GM15510 (cell line): ENCODE results near the gene CRTC2.

ENCODE experiments used
- POLR2A ChIP-seq: IDR thresholded peaks from 3 replicates; pipeline ENCODE4 v1.6.1; 2011; ENCODE audit warnings: borderline replicate concordance; ENCODE audit not compliant: insufficient read length; ENCODE audit errors: extremely low read depth

The CRTC2 gene

DNA sequence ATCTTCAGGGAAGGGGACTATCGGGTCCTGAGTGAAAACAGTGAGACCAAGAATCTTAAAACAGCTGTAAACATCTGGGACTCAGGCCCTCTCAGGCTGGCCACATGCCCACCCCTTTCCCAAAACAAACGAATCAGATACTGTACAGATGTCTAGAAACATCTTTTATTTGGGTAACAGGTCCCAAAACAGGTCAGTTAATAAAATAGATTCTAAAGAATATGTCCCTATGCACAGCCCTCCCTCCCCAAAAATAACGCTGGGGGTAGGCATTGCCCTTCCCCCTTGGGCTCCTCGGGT is 499 bp upstream of the CRTC2 start:
- TF ChIP-seq POLR2A, result no peak

DNA sequence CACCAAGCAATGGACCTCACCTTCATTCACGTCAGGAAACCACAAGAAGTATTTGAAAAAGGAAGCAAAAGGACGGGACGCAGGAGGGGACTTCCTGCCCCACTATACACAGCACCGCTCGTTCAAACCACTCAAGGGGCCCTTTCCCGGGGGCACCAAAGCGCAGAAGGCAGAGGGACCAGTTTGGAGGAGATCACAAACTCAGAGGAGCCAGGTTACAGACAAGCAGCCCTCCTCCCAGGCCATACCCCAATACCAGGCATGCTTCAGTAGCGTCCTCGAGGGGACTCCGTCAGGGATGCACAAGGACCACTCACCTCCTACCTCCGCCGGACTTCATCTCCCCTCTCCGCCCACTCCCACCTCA is 685 bp downstream of the CRTC2 start:
- TF ChIP-seq POLR2A, result no peak

DNA sequence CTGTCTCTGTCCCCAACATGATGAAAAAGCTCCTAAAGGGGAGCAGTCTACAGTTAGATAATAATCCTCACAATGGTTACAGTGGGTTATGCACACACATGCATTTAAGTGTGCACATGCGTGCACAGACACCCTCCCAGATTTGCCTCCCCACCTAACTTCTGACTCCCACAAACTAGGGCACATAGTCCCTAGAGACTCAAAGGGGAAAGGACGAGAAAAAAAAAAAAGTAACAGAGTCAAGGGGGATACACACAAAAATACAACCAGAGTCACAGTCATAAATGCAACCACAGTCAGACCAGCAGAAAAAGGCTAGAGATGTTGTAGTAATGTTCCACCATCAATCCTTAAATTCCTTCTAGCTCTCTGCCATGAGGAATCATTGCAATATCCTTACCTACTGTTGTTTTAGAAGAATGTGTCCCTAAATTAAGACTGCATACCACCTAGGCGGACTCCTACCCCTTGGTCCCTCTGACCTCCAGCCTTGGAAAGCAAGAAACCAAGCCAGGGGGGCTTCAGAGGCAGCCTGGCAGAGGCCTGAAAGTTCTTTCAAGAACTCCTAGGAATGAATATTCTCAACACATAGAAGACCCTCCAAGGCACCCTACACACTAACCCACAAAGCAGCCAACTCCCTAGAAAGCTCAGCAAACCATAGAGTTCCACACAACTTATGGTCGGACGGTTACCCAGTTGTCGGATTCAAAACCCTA is 1.3 kb downstream of the CRTC2 start:
- no peak for TF ChIP-seq POLR2A

DNA sequence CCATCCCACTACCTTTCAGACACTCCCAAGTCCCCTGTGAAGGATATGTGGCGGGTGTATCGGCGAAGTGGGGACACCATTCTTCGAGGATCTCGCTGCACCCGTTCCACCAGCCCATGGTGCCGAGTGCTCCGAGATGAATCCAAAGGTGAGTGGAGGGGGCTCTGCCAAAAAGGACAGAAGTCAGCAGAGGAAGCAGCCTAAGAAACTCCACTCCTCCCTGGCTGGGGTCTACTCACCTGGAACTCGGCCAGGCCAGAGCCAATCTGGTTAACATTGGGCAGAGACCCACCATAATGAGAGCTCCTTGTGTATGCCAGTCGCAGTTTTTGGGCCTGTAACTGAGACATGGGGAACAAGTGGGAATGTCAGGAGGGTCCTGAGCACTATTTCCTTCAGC is 3.6 kb downstream of the CRTC2 start:
- TF ChIP-seq POLR2A, result no peak

DNA sequence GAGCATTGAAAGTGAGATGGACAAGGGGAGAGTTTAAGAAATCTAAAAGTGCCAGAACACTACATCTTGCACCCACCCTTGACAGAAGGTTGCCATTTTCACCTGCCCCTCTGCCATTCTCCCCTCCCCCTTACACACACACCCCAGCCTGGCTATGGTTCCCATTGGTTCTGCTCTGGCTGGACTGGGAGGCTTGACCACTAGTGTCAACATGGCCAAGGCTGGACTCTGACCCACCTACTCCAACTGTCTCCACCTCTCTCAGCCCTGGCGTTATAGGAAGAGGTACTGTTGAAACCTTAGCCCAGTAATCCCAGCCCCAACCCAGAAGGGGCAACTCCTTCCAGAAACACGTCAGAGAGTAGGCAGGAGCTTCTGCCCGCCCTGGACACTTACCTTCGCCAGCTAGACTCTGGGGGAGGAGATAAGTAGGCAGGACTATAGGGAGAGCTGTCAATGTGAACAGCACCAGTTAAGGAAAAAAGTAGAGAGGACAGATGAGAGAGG is 4.5 kb downstream of the CRTC2 start:
- no peak for TF ChIP-seq POLR2A

DNA sequence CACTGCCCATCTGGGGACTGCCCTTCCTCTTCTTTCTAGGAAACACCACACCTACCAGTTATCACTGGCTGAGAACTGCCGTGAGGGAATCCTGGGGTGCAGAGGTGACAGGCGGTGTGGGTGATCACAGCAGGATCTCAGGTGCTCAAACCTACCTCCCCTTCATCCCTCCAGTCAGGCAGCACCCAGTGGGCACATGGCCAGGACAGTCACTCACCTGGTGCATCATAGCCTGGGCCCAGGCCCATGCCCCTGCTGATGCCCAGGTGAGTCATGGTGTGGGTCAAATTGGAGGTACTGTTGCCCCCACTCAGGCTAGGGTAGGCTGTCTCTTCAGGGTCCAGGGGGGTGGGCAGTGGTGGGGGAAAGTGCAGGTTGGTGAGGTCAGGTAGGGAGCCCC is 6.6 kb downstream of the CRTC2 start:
- no peak for TF ChIP-seq POLR2A

DNA sequence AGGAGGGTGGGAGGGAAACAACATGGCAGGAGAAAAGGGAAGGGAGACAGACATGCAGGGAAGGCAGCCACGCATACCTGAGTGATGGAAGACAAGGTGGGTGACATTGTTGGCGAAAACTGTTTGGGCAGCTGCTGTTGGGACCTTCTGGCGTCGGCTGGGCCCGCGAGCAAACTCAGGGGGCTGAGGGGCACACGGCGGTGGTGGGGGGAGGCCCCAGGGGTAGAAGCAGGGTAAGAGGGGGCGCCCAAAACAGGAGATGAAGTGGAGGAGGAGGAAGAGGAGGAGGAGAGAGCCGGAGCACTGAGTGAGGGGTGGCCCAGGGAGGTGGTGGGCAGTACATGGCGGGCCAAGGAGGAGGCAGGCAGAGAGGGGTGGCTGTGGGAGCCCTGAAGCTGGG is 7.2 kb downstream of the CRTC2 start:
- TF ChIP-seq POLR2A, result no peak

DNA sequence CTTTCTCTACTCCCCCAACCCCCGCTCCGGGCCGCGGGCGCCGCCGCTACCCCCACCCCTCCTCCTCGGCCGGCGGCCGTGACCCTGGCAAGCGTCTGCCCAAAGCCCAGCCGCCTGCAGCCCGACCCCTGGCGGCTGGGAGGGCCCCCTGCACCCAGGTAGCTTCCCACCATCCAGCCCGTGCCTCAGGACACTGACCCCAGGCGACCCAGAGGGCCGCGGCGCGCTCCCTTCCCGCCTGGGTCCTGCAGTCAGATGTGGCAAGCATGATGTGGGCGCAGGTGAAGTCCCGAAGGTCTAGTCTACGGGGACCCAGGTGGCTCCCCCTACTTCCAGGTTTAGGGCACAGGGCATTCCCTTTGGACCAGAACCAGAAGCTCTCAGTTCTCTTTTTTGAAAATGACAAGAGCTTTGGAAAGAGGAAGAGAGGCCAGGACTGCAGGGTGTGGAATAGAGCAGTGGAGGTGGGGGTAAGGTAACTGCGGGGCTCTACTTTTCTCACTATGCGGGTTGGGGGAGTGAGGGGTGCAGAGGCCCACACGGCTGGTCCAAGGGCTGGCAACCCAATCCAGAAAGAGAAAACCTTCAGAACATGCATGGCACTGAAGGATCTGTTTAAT is 11.7 kb downstream of the CRTC2 start, which contains the start of gene DENND4B:
DENND4B (minus strand) TSS at position 97 of the 620 bp plus-strand sequence. CDS start 2,344 bp downstream, outside the sequence.
- peak; percentile 38 for TF ChIP-seq POLR2A

DNA sequence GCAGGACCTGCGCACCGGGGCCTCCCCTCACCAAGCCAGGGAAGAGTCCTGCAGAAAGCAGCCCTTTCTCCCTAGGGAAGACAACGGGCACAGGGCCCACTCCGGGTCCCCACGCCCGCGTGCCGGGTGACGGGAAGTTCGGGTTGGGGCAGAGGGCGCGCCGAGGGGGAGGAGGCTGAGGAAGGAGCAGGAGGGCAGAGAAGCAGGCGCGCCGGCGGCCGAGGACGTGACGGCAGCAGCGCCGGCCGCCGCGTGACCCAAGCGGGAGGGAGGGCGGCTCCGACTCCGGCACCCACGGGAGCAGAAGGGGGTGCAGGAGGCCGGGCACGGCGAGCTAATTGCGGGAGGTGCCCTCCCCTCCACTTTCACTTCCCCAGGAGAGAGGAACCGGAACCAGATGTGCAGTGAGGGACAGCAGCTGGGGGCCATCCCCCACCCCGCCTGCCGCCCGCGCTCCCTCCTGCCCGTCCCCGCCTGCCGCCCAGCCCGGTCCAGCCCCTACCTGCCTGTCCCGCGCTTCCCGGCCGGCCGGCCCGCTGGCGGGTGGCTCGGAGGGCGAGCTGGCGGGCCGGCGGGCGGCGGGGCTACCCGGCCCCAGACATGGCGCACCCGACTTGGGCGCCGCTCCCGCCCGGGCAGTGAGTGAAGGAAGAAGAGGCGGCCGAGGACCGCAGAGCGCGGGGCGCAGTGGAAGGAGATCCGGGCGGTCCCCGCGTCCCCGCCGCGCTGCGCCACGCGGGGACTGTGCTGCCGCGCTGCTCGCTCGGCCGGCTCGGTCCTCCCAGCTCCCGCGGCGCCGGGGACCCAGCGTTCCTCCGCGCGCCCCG is 12.4 kb downstream of the CRTC2 start:
- TF ChIP-seq POLR2A, result peak; percentile 66

DNA sequence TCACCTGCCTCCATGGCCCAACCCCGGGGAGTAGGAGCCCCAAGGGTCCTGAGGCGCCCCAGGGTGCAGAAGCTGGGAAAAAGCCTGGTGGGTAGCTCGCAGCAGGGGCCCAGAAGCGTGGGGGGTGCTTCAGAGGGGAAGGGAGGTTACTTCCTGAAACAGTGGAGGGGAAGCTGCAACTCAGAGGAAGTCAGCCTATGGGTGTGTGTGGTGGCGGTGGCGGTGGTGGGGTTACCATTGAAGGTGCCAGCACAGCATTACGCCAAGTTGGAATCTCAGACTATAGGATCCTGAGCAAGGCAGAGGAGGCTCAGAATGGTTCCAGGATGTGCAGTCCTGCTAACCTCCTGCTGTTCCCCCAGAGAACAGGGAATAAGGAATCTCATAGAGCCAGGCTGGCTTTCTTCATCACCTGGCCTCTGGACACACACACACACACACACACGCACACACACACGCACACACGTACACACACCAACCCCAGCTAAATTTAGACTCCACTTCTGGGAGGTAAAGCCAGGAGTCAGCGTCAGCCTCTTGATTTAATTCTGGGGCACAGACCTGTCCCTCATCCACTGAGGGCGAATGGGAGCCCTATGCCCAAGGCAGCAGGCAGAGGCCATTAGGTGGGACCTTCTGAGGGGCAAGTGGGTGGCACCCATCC is 13.1 kb downstream of the CRTC2 start:
- peak; percentile 65 for TF ChIP-seq POLR2A

DNA sequence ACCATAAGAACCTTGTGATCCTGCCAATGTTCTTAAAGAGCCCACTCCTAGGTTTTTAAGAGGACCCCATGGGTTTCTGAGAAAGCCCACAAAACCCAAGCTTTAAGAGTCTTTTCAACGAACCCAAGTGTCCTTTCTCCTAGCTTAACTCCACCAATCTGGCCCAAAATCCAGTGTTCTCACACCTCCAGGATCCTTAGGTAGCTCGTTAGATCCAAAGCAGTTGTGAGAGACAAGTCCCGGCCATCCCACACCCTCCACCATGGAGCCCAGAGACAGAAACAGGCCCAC is 13.6 kb downstream of the CRTC2 start:
- no peak for TF ChIP-seq POLR2A

DNA sequence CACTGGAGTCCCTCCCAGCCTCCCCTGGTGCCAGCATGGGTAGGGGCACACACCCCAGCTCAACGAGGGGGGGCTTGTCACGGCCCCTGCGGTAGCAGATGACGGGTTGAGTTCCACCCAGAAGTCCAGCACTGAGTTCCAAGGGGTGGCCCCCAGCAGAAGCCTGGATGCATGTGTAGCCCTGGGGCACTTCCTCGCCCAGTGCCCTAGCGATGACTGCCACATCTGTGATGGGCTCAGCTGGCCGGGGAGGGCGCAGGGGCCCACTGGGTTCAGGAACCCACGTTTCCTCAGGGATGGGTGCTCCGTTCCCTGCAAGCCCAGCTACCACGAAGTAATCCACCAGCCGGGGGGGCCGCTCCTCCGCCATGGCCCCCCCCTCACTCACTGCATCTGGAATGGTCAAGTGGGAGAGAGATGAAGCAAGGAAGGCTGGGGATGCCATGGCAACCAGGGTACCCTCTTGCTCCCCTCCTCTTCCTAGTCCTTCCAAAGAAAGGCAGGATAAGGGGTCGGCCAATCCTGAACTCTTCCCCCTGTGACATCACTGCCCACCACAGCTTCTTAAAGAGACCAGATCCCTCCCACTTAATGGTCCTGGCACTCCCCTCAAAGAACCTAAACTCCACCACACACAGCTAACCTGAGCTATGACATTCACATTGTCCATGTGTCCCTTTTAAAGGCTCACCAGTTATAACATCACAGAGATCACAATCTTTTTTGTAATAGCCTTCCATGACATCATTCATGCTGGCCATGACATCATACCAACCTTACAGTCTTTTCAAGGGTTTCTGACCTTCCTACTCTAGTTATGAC is 14.2 kb downstream of the CRTC2 start:
- no peak for TF ChIP-seq POLR2A

DNA sequence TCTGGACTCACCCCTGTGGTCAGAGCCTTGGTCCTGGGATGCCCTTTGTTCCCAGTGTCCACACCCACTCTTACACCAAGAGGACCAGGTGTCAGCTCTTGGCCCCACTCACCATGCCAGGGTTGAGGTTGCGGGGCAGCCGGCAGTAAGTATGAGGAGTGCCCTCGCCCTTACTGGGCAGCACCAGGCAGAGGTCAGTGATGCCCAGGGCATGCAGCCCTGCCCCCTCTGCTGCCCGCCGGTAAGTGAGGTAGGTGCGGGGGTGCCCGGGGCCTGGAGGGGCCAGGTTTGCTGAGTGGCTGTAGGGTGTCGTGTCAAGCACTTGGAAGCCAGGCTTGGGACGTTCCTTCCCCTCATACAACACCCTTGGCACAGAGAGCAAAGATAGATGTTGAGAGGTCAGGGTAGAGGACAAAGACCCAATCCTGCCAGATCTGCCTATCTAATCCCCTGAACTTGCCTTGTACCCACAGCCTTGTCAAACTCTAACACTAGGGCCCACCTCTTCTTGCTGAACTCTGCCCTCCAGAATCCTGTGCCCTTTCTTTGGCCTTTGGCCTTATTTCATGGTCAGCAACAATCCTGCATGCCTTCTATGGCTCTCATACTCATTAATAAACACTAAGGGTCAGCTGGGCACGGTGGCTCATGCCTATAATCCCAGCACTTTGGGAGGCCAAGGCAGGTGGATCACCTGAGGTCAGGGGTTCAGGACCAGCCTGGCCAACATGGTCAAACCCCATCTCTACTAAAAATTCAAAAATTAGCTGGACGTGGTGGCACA is 15.5 kb downstream of the CRTC2 start:
- no peak for TF ChIP-seq POLR2A
